CD4-positive, CD25-positive, alpha-beta regulatory T cell (primary cell): ENCODE data around the gene DHX58. TPM values are rescaled to one million over a fixed set of nuclear protein-coding genes. Genes with fewer than 3 reads are reported as not detected.

Experiments used
- polyA plus RNA-seq, 4 donors: library from polyadenylated mRNA; unstranded; fragments of 300-500 nt; fragmentation: Illumina TruSeq; gene quantifications; one replicate each; pipeline ENCODE4 v1.2.3, GENCODE V29; 2021
- total RNA-seq: library from RNA; stranded (reverse); gene quantifications from one replicate; pipeline ENCODE4 v1.2.3, GENCODE V29; 2022

Gene DHX58
- total and polyA plus RNA-seq, 5 donors from 2014 or later, result 7.2 to 24.4 (median 16.0) TPM

Other genes starting within 250 kb of the DHX58 start
- 21.7 TPM for gene KLHL11, start 247.3 kb downstream of the DHX58 start, total RNA-seq
- gene KLHL11, start 247.3 kb downstream of the DHX58 start, polyA plus RNA-seq, result 10 to 100 TPM in 1 of 4 donors, 1 to 10 TPM in 3; 5.4 to 11.5 (median 6.7) TPM
- 76.3 TPM for gene ACLY, start 193.8 kb downstream of the DHX58 start, total RNA-seq
- 10 to 100 TPM; 50.3 to 56.8 (median 55.6) TPM for gene ACLY, start 193.8 kb downstream of the DHX58 start, polyA plus RNA-seq
- not detected for gene ODAD4, start 182.1 kb downstream of the DHX58 start, total RNA-seq
- gene ODAD4, start 182.1 kb downstream of the DHX58 start, polyA plus RNA-seq, result under 1 TPM in 3 of 4 donors, not detected in 1; 0.14 to 0.28 (median 0.15) TPM
- 27.7 TPM for gene CNP, start 145.9 kb downstream of the DHX58 start, total RNA-seq
- 10 to 100 TPM; 26.9 to 44.3 (median 34.1) TPM for gene CNP, start 145.9 kb downstream of the DHX58 start, polyA plus RNA-seq
- gene DNAJC7, start 95.3 kb downstream of the DHX58 start, total RNA-seq, result 149 TPM
- 10 to 100 TPM; 53.3 to 80.7 (median 67.2) TPM for gene DNAJC7, start 95.3 kb downstream of the DHX58 start, polyA plus RNA-seq
- 14.6 TPM for gene NKIRAS2, start 92.6 kb downstream of the DHX58 start, total RNA-seq
- gene NKIRAS2, start 92.6 kb downstream of the DHX58 start, polyA plus RNA-seq, result 10 to 100 TPM; 21.8 to 25.8 (median 23.0) TPM
- gene C17orf113, start 62.1 kb downstream of the DHX58 start, total RNA-seq, result 0.27 TPM
- gene C17orf113, start 62.1 kb downstream of the DHX58 start, polyA plus RNA-seq, result under 1 TPM; 0.09 to 0.46 (median 0.38) TPM
- not detected for gene ZNF385C, start 14.2 kb downstream of the DHX58 start, total RNA-seq
- under 1 TPM in 1 of 4 donors, not detected in 3; 0.21 TPM for gene ZNF385C, start 14.2 kb downstream of the DHX58 start, polyA plus RNA-seq
- 26.5 TPM for gene KAT2A, start 8.7 kb upstream of the DHX58 start, total RNA-seq
- gene KAT2A, start 8.7 kb upstream of the DHX58 start, polyA plus RNA-seq, result 1 to 10 TPM; 2.5 to 5.7 (median 4.4) TPM
- gene HSPB9, start 10.1 kb upstream of the DHX58 start, total RNA-seq, result not detected
- under 1 TPM in 2 of 4 donors, not detected in 2; 0.08 to 0.28 TPM for gene HSPB9, start 10.1 kb upstream of the DHX58 start, polyA plus RNA-seq
- gene RAB5C, start 42.3 kb upstream of the DHX58 start, total RNA-seq, result 93.7 TPM
- 10 to 100 TPM; 56.0 to 98.5 (median 69.9) TPM for gene RAB5C, start 42.3 kb upstream of the DHX58 start, polyA plus RNA-seq
- gene KCNH4, start 68.4 kb upstream of the DHX58 start, total RNA-seq, result 0.47 TPM
- not detected for gene KCNH4, start 68.4 kb upstream of the DHX58 start, polyA plus RNA-seq
- not detected for gene HCRT, start 72.7 kb upstream of the DHX58 start, total RNA-seq
- not detected for gene HCRT, start 72.7 kb upstream of the DHX58 start, polyA plus RNA-seq
- gene GHDC, start 81.8 kb upstream of the DHX58 start, total RNA-seq, result 13.6 TPM
- gene GHDC, start 81.8 kb upstream of the DHX58 start, polyA plus RNA-seq, result 10 to 100 TPM; 11.1 to 17.8 (median 13.2) TPM
- gene STAT5B, start 163.7 kb upstream of the DHX58 start, total RNA-seq, result 241 TPM
- 100 to 1,000 TPM; 109 to 117 (median 112) TPM for gene STAT5B, start 163.7 kb upstream of the DHX58 start, polyA plus RNA-seq
- 177 TPM for gene STAT5A, start 175.8 kb upstream of the DHX58 start, total RNA-seq
- 10 to 100 TPM; 71.1 to 90.9 (median 76.7) TPM for gene STAT5A, start 175.8 kb upstream of the DHX58 start, polyA plus RNA-seq